Kidney (tissue), 14 donors: Measurements from ENCODE around the gene MARCKSL1. TPM values are rescaled to one million over a fixed set of nuclear protein-coding genes. Genes with fewer than 3 reads are reported as not detected.

Source experiments
- DNase-seq, 5 donors: peaks; one replicate each; pipeline ENCODE4 v3.0.0-alpha.2; 2013 to 2020
- FAIRE-seq: peaks from 2 replicates; lab custom pipeline; 2012; peaks lifted over from hg19 to GRCh38; lab: Jason Lieb, UNC
- H3K27ac ChIP-seq, 2 donors: one replicate each; pipeline ENCODE4 v1.7.0; 2013; ENCODE audit warnings: low read depth in 2 of 2, low read length in 2 of 2, inconsistent platforms in 1 of 2
- H3K27me3 ChIP-seq: one replicate; pipeline ENCODE4 v1.7.1; 2013; ENCODE audit warnings: low read length, inconsistent platforms; ENCODE audit not compliant: control insufficient read depth, insufficient read depth
- H3K36me3 ChIP-seq, 3 donors: one replicate each; pipeline versions ENCODE4 v1.7.0 to v1.7.1; 2013; ENCODE audit warnings: low read length in 3 of 3, control low read depth in 1 of 3, inconsistent platforms in 1 of 3; ENCODE audit not compliant: insufficient read depth in 3 of 3, control insufficient read depth in 2 of 3
- H3K4me1 ChIP-seq, 3 donors: one replicate each; pipeline versions ENCODE4 v1.7.0 to v1.7.1; 2013; ENCODE audit warnings: low read length in 3 of 3, inconsistent platforms in 1 of 3, low read depth in 1 of 3; ENCODE audit not compliant: control insufficient read depth in 2 of 3, insufficient read depth in 2 of 3
- H3K4me3 ChIP-seq, 3 donors: one replicate each; pipeline versions ENCODE4 v1.7.0 to v1.8.1; 2013; ENCODE audit warnings: low read length in 3 of 3, control low read depth in 1 of 3, inconsistent platforms in 1 of 3
- H3K9ac ChIP-seq, 3 donors: one replicate each; pipeline versions ENCODE4 v1.7.0 to v1.7.1; 2013; ENCODE audit warnings: low read length in 3 of 3, control low read depth in 1 of 3, inconsistent platforms in 1 of 3
- H3K9me3 ChIP-seq, 3 donors: one replicate each; pipeline versions ENCODE4 v1.7.0 to v1.7.1; 2013; ENCODE audit warnings: low read length in 3 of 3, control low read depth in 1 of 3, inconsistent platforms in 1 of 3; ENCODE audit not compliant: control insufficient read depth in 2 of 3, insufficient read depth in 1 of 3
- CTCF ChIP-seq: IDR thresholded peaks from 3 replicates; pipeline ENCODE4 v1.5.1; 2012; ENCODE audit warnings: mild to moderate bottlenecking, moderate library complexity, borderline replicate concordance; ENCODE audit not compliant: insufficient read depth; ENCODE audit errors: extremely low read depth
- intact Hi-C: fragments of 100-400 bp; cut with DNase I; formaldehyde crosslinking; loops from one replicate; pipeline ENCODE4 v1.11.1; 2022
- polyA plus RNA-seq: library from polyadenylated mRNA; stranded (reverse); fragments of 350-450 nt; fragmentation: Illumina TruSeq; extraction: RNeasy Lipid Tissue Mini Kit (QIAGEN cat#74804); gene quantifications from one replicate; pipeline ENCODE4 v1.2.3, GENCODE V29; 2014; ENCODE audit warnings: low read depth, low replicate concordance; ENCODE audit not compliant: insufficient read depth
- total RNA-seq: library from RNA; stranded (reverse); fragmentation: NEBNext Ultra II Directional; extraction: Animal tissue kit (Norgen Biotek cat#: 25700); gene quantifications from one replicate; pipeline ENCODE4 v1.2.1, GENCODE V29; 2021
- donor health status: control.
- donor health status: control.
- donor health status: control.
- donor health status: control.
- donor health status: control.
- donor health status: DM: yes; HTN: yes; CAD: no.
- donor health status: Normal renal cell carcinoma (clear cell type).

The MARCKSL1 gene
- total and polyA plus RNA-seq, 2 donors from 2014 or later: 29.8 to 58.6 TPM

- H3K27ac ChIP-seq: no peak overlapping the region
Measured at GRCh38 chr1:32346532-32347157, 10.6 kb upstream of the MARCKSL1 start.

DNA sequence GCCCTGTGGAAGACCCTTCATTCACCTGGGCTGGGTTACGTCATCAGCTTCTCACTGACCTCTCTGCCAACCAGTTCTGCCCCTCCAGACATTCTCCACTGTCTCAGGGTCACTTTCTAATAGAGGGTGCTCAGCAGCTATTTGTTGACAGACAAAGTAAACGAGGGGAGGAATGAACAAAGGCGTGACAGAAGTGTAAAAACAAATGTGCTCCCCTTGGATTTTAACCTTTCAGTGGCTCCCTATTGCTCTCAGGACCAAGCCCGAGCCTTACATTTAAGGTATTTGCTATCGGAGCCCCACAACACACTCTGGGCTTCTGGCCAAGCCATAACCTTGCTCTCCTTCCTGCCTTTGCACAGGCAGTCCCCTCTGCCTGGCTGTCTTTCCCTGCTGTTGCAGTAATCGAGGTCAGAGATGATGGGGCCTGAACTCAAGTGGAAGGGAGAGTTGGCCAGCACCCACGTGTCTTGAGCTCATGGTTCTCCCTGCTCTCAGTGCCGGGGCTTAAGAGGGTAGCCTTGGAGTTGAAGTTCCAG is 9.3 kb upstream of the MARCKSL1 start:
- intact Hi-C loops: no loop called here
- Histone ChIP-seq H3K27ac (no peak overlapping the region), H3K9ac (peak overlapping the region in 1 of 3 donors; percentile 31), H3K9me3 (no peaks in the 10 kb centered on the region), H3K27me3 (no peaks in the 10 kb centered on the region), H3K36me3 (no peaks in the 10 kb centered on the region), H3K4me1 (peaks cover 0 to 18% (median 0%) of the 10 kb centered on the region in 3 donors), H3K4me3 (no peak overlapping the region)
- DNase-seq: peak in 3 of 5 donors; percentile 39 to 73 (median 40)
- no peak for TF ChIP-seq CTCF
- FAIRE-seq: no peak

More at GRCh38 chr1:32346532-32347157, 10.6 kb upstream of the MARCKSL1 start:
- no peaks in the 10 kb centered on the region for H3K9me3 ChIP-seq
- H3K4me1 ChIP-seq: peaks cover 0 to 18% (median 0%) of the 10 kb centered on the region in 3 donors
- TF ChIP-seq CTCF: no peak
- FAIRE-seq (no peak), DNase-seq (no peak)
- H3K27me3 ChIP-seq: no peaks in the 10 kb centered on the region
- no peak overlapping the region for H3K9ac ChIP-seq
- H3K4me3 ChIP-seq: no peak overlapping the region
- intact Hi-C loops: no loop called here
- H3K36me3 ChIP-seq: no peaks in the 10 kb centered on the region

DNA sequence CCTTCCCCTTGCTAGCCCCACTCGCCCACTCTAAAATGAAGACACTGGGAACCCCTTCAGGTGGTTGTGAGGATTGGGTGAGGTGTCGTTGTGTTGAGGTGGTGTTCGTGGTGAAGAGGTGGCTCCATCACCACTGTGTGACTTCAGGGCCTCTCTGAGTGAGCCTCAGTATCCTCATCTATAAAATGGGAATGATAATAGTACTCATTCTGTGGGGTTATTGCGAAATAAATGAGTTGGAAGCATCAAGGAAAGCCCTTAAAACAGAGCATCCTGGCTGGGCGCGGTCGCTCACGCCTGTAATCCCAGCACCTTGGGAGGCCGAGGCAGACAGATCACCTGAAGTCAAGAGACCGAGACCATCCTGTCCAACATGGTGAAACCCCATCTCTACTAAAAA is 6.7 kb upstream of the MARCKSL1 start:
- Histone ChIP-seq H3K27me3 (no peaks in the 10 kb centered on the region), H3K4me1 (peaks cover 0 to 6% (median 0%) of the 10 kb centered on the region in 3 donors), H3K36me3 (no peaks in the 10 kb centered on the region), H3K27ac (no peak overlapping the region), H3K9me3 (no peaks in the 10 kb centered on the region), H3K9ac (no peak overlapping the region), H3K4me3 (no peak overlapping the region)
- intact Hi-C loops: no loop called here
- peak in 1 of 5 donors; percentile 17 for DNase-seq
- no peak for FAIRE-seq
- TF ChIP-seq CTCF: no peak
